ENCODE data around the gene ZAP70.

DNA sequence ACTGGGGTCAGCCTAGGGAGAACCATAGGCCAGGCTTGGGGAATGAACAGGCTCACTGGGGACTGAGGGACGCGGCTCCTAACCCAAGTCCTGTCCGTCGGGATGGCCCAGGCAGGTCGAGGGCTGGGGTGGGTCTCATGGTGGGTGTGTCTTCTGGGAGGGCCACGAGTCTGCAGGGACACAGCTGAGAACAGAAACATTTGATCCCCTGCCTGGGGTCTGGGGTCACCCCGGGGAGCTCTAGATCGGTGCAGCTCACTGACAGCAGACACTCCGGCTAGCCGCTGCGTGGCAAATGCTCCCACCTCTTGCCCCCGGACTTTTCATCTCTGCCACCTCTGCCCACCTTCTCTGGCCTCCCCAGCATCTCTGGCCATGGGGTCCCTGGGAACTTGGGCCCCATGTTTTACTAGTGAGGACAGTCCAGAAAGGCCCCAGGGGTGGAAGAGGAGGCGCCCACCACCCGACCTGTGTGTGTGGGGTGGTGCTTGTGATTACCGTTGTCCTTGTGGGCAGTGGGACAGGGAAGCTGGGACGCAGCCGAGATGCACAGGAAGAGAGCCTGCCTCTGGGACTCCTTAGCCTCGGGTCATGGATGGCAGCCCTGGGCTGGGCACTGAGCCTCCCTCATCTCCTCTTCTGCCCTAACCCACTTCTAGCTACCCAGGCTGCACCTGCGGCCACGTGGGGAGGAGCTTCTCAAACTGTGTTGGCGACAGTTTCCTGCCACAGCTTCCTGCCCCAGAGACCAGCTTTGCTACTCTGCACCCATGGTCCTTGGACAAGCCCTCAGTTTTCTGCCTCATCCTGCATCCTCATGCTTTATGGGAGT, 4.9 kb downstream of the ZAP70 start:
- TF ChIP-seq POLR2A (IDR thresholded peaks at IDR 0.05) = no peak
- TF ChIP-seq, protein P1, sequence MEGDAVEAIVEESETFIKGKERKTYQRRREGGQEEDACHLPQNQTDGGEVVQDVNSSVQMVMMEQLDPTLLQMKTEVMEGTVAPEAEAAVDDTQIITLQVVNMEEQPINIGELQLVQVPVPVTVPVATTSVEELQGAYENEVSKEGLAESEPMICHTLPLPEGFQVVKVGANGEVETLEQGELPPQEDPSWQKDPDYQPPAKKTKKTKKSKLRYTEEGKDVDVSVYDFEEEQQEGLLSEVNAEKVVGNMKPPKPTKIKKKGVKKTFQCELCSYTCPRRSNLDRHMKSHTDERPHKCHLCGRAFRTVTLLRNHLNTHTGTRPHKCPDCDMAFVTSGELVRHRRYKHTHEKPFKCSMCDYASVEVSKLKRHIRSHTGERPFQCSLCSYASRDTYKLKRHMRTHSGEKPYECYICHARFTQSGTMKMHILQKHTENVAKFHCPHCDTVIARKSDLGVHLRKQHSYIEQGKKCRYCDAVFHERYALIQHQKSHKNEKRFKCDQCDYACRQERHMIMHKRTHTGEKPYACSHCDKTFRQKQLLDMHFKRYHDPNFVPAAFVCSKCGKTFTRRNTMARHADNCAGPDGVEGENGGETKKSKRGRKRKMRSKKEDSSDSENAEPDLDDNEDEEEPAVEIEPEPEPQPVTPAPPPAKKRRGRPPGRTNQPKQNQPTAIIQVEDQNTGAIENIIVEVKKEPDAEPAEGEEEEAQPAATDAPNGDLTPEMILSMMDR (IDR thresholded peaks at IDR 0.05 in 8 of 11, conservative IDR thresholded peaks at IDR 0.05 in 3 of 11) = no peak

Measured in spleen (tissue), 7 donors.